GM12878 (cell line): Measurements from ENCODE around the gene TNFRSF1B. TPM values are rescaled to one million over a fixed set of nuclear protein-coding genes. Genes with fewer than 3 reads are reported as not detected.

Experiments used
- CBX5 ChIP-seq: sonication (generic); IDR thresholded peaks from 2 replicates; pipeline ENCODE4 v1.6.1; 2016; ENCODE audit warnings: low read depth, moderate library complexity, mild to moderate bottlenecking, inconsistent platforms
- CHD4 ChIP-seq: fragments of 200-600 bp; sonication (generic); IDR thresholded peaks from 2 replicates; pipeline ENCODE4 v1.6.1; 2016; ENCODE audit warnings: mild to moderate bottlenecking
- CREM ChIP-seq: IDR thresholded peaks from 2 replicates; pipeline ENCODE4 v1.6.1; 2014; ENCODE audit warnings: antibody characterized with exemption, low read depth
- FOXM1 ChIP-seq: IDR thresholded peaks from 2 replicates; pipeline ENCODE4 v1.6.1; 2012; ENCODE audit warnings: low read depth, mild to moderate bottlenecking, inconsistent platforms, low read length, moderate library complexity
- HDAC6 ChIP-seq: fragments of 200-600 bp; sonication (generic); IDR thresholded peaks from one replicate; pipeline ENCODE4 v1.8.0; 2017; ENCODE audit warnings: antibody characterized with exemption; ENCODE audit not compliant: unreplicated experiment
- JUNB ChIP-seq: IDR thresholded peaks from 2 replicates; pipeline ENCODE4 v1.6.1; 2016; ENCODE audit warnings: antibody characterized with exemption, mild to moderate bottlenecking
- JUND ChIP-seq: IDR thresholded peaks from 2 replicates; pipeline ENCODE4 v1.6.1; 2012; ENCODE audit warnings: low read depth, mild to moderate bottlenecking, low read length, improper control_type of control experiment, moderate library complexity
- KLF5 ChIP-seq: fragments of 450-650 bp; IDR thresholded peaks from 2 replicates; pipeline ENCODE4 v1.6.1; 2014; ENCODE audit warnings: mild to moderate bottlenecking; ENCODE audit not compliant: partially characterized antibody
- NFYA ChIP-seq: IDR thresholded peaks from 2 replicates; pipeline ENCODE4 v1.6.1; 2011; ENCODE audit warnings: low read depth, mild to moderate bottlenecking, low read length, improper control_type of control experiment, borderline replicate concordance
- NR2C2 ChIP-seq: IDR thresholded peaks from 2 replicates; pipeline ENCODE4 v1.6.1; 2011; ENCODE audit warnings: borderline replicate concordance, low read depth; ENCODE audit not compliant: control insufficient read depth, insufficient read length
- NR2F1 ChIP-seq: fragments of 450-650 bp; conservative IDR thresholded peaks from 2 replicates; pipeline ENCODE4 v1.6.1; 2017; ENCODE audit warnings: mild to moderate bottlenecking
- POLR2A ChIP-seq: IDR thresholded peaks from 2 replicates; pipeline ENCODE4 v1.6.1; 2011; ENCODE audit warnings: low read depth, mild to moderate bottlenecking, low read length
- RAD21 ChIP-seq: IDR thresholded peaks from 2 replicates; pipeline ENCODE4 v1.6.1; 2011; ENCODE audit warnings: mild to moderate bottlenecking, low read depth, low read length, moderate library complexity; ENCODE audit not compliant: insufficient read depth
- RB1 ChIP-seq: fragments of 450-650 bp; formaldehyde crosslinking; IDR thresholded peaks from 2 replicates; pipeline ENCODE4 v1.6.1; 2017; ENCODE audit warnings: mild to moderate bottlenecking, borderline replicate concordance
- RCOR1 ChIP-seq: conservative IDR thresholded peaks from 2 replicates; pipeline ENCODE4 v1.6.1; 2012; ENCODE audit warnings: low read depth, low read length, improper control_type of control experiment
- RUNX3 ChIP-seq: IDR thresholded peaks from 2 replicates; pipeline ENCODE4 v1.6.1; 2012; ENCODE audit warnings: low read length, inconsistent platforms
- STAT3 ChIP-seq: IDR thresholded peaks from 2 replicates; pipeline ENCODE4 v1.6.1; 2011; ENCODE audit warnings: low read depth, low read length, improper control_type of control experiment
- TCF12 ChIP-seq: IDR thresholded peaks from 2 replicates; pipeline ENCODE4 v1.6.1; 2011; ENCODE audit warnings: low read depth, mild to moderate bottlenecking, low read length
- YBX1 ChIP-seq: fragments of 450-650 bp; IDR thresholded peaks from 2 replicates; pipeline ENCODE4 v1.6.1; 2016; ENCODE audit warnings: antibody characterized with exemption
- polyA plus RNA-seq, 11 experiments: library from polyadenylated mRNA; depleted of rRNA in 4 of 11; unstranded in 6 of 11; stranded (reverse) in 5 of 11; fragments of >200 nt; fragmentation: Nextera tagmentation in 4 of 11; fragmentation: Illumina TruSeq in 1 of 11; extraction: Ambion mirVana in 4 of 11; extraction: Trizol in 1 of 11; gene quantifications; 1 replicate in 1 of 11; 2 replicates in 10 of 11; pipeline versions ENCODE4 v1.2.1 to v1.2.3, GENCODE V29; 2011 to 2016; ENCODE audit warnings: inconsistent platforms in 2 of 11, missing spikeins in 2 of 11, low read depth in 1 of 11
- total RNA-seq, 4 experiments: library from RNA; depleted of rRNA in 3 of 4; stranded (reverse); fragments of >200 nt in 3 of 4; fragmentation: Illumina TruSeq in 1 of 4; extraction: Trizol in 1 of 4; gene quantifications; 2 replicates each; pipeline versions ENCODE4 v1.2.1 to v1.2.3, GENCODE V29; 2013 to 2021
- TF ChIP-seq, protein P1 (sequence below): fragments of 450-650 bp; IDR thresholded peaks from 2 replicates; pipeline ENCODE4 v1.6.1; 2017; ENCODE audit warnings: low read depth, mild to moderate bottlenecking, moderate library complexity
- TF ChIP-seq, protein P2 (sequence below): fragments of 450-650 bp; IDR thresholded peaks from 2 replicates; pipeline ENCODE4 v1.6.1; 2018; ENCODE audit warnings: mild to moderate bottlenecking, low read depth, moderate library complexity; ENCODE audit not compliant: partially characterized antibody
- TF ChIP-seq, protein P3 (sequence below): IDR thresholded peaks from 2 replicates; pipeline ENCODE4 v1.6.1; 2011; ENCODE audit warnings: low read depth, mild to moderate bottlenecking, low read length, moderate library complexity, borderline replicate concordance; ENCODE audit errors: extremely low read depth
- TF ChIP-seq, protein P4 (sequence below): IDR thresholded peaks from 2 replicates; pipeline ENCODE4 v1.6.1; 2012; ENCODE audit warnings: low read depth, low read length, improper control_type of control experiment
- TF ChIP-seq, protein P5 (sequence below), 3 experiments: IDR thresholded peaks in 2 of 3; conservative IDR thresholded peaks in 1 of 3; 2 replicates each; pipeline ENCODE4 v1.5.1; 2011; ENCODE audit warnings: low read depth in 3 of 3, low read length in 3 of 3, mild to moderate bottlenecking in 3 of 3, control low read depth in 2 of 3, moderate library complexity in 2 of 3, inconsistent platforms in 1 of 3, mixed read lengths in 1 of 3; ENCODE audit not compliant: control insufficient read depth in 2 of 3, insufficient read depth in 1 of 3; ENCODE audit errors: extremely low read depth in 1 of 3

The TNFRSF1B gene
- total and polyA plus RNA-seq, 10 of the 15 experiments (the other 5 are each of a cell fraction or from before 2014, with no cell fraction given): 10.1 to 87.2 (median 37.3) TPM

DNA sequence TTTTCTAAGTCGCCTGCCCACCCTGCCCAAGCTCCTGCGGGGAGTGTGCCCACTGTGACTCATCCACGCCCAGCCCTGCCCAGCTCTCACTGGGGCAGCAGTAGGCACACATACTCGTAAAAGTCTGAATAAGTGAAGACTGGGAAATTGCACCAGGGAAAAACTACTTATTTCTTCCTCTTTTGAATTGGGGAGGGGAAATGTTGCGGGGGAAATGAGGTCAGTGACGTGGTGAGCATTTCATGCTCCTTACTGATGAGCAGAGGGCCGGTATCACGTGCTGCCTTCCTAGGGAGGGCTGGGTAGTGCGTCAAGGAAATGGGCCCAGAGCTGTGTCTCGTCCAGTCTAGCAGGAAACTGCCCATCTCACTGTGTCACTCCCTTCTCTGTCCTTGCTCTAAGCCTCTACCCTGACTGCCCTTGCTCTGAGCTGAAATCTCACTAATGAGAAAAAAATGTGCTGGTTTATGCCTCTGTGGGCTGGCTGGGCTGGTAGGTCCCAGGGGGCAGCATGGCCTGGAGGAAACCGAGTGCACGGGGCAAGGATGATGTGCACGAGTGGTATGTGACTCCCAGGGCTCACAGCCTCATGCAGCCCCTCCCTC, 13.5 kb upstream of the TNFRSF1B start (continued):
- TF ChIP-seq, protein P1, sequence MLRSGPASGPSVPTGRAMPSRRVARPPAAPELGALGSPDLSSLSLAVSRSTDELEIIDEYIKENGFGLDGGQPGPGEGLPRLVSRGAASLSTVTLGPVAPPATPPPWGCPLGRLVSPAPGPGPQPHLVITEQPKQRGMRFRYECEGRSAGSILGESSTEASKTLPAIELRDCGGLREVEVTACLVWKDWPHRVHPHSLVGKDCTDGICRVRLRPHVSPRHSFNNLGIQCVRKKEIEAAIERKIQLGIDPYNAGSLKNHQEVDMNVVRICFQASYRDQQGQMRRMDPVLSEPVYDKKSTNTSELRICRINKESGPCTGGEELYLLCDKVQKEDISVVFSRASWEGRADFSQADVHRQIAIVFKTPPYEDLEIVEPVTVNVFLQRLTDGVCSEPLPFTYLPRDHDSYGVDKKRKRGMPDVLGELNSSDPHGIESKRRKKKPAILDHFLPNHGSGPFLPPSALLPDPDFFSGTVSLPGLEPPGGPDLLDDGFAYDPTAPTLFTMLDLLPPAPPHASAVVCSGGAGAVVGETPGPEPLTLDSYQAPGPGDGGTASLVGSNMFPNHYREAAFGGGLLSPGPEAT: peak; percentile 41; the same call in 1 of the 2 replicates
- TF ChIP-seq TCF12 (no peak), STAT3 (no peak), NR2F1 (peak; percentile 41; the same call in 1 of the 2 replicates), CREM (peak; percentile 42; the same call in 1 of the 2 replicates), RUNX3 (no peak), FOXM1 (no peak), HDAC6 (no peak), KLF5 (peak; percentile 36), CHD4 (no peak), POLR2A (0 out of 2 replicates have a peak, but pooled peaks have one; percentile 40), NR2C2 (no peak), CBX5 (no peak), JUNB (no peak), YBX1 (no peak), RB1 (peak; percentile 80; the same call in 1 of the 2 replicates), NFYA (no peak), RCOR1 (no peak), JUND (no peak), RAD21 (no peak)
- TF ChIP-seq, protein P2, sequence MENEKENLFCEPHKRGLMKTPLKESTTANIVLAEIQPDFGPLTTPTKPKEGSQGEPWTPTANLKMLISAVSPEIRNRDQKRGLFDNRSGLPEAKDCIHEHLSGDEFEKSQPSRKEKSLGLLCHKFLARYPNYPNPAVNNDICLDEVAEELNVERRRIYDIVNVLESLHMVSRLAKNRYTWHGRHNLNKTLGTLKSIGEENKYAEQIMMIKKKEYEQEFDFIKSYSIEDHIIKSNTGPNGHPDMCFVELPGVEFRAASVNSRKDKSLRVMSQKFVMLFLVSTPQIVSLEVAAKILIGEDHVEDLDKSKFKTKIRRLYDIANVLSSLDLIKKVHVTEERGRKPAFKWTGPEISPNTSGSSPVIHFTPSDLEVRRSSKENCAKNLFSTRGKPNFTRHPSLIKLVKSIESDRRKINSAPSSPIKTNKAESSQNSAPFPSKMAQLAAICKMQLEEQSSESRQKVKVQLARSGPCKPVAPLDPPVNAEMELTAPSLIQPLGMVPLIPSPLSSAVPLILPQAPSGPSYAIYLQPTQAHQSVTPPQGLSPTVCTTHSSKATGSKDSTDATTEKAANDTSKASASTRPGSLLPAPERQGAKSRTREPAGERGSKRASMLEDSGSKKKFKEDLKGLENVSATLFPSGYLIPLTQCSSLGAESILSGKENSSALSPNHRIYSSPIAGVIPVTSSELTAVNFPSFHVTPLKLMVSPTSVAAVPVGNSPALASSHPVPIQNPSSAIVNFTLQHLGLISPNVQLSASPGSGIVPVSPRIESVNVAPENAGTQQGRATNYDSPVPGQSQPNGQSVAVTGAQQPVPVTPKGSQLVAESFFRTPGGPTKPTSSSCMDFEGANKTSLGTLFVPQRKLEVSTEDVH: no peak
- TF ChIP-seq, protein P3, sequence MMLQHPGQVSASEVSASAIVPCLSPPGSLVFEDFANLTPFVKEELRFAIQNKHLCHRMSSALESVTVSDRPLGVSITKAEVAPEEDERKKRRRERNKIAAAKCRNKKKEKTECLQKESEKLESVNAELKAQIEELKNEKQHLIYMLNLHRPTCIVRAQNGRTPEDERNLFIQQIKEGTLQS: no peak
- TF ChIP-seq, protein P4, sequence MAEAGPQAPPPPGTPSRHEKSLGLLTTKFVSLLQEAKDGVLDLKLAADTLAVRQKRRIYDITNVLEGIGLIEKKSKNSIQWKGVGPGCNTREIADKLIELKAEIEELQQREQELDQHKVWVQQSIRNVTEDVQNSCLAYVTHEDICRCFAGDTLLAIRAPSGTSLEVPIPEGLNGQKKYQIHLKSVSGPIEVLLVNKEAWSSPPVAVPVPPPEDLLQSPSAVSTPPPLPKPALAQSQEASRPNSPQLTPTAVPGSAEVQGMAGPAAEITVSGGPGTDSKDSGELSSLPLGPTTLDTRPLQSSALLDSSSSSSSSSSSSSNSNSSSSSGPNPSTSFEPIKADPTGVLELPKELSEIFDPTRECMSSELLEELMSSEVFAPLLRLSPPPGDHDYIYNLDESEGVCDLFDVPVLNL: no peak
- TF ChIP-seq, protein P5, sequence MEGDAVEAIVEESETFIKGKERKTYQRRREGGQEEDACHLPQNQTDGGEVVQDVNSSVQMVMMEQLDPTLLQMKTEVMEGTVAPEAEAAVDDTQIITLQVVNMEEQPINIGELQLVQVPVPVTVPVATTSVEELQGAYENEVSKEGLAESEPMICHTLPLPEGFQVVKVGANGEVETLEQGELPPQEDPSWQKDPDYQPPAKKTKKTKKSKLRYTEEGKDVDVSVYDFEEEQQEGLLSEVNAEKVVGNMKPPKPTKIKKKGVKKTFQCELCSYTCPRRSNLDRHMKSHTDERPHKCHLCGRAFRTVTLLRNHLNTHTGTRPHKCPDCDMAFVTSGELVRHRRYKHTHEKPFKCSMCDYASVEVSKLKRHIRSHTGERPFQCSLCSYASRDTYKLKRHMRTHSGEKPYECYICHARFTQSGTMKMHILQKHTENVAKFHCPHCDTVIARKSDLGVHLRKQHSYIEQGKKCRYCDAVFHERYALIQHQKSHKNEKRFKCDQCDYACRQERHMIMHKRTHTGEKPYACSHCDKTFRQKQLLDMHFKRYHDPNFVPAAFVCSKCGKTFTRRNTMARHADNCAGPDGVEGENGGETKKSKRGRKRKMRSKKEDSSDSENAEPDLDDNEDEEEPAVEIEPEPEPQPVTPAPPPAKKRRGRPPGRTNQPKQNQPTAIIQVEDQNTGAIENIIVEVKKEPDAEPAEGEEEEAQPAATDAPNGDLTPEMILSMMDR (IDR thresholded peaks at IDR 0.05 in 2 of 3, conservative IDR thresholded peaks at IDR 0.05 in 1 of 3; ENCODE audit: control insufficient read depth in 2 of 3, extremely low read depth in 1 of 3, insufficient read depth in 1 of 3, low read depth in 3 of 3, low read length in 3 of 3): no peak
- TF ChIP-seq, all 136 proteins: peak for 29
